Endothelial cell of umbilical vein (primary cell): ENCODE measurements around the gene SDK2. TPM values are rescaled to one million over a fixed set of nuclear protein-coding genes. Genes with fewer than 3 reads are reported as not detected.

Experiments
- BruUV-seq: library from RNA; stranded (reverse); fragments of 400-500 nt; replicated peaks from 2 replicates; lab custom pipeline; 2021; lab: Mats Ljungman, UMichigan
- CTCF ChIA-PET: fragments of 300-600, 350-600 bp; sonication (Branson Sonifier 250); formaldehyde crosslinking; loops from one replicate; lab custom pipeline; 2021; ENCODE audit warnings: antibody characterized with exemption, inconsistent platforms; lab: Charles Lee
- POLR2A ChIA-PET: fragments of 300-600, 350-600 bp; sonication (Branson Sonifier 250); formaldehyde crosslinking; loops from one replicate; lab custom pipeline; 2021; ENCODE audit warnings: antibody characterized with exemption, inconsistent platforms; lab: Charles Lee
- DNase-seq: peaks from one replicate; pipeline ENCODE4 v3.0.0-alpha.2; 2011; ENCODE audit warnings: low read depth, low spot score
- FAIRE-seq: peaks from 2 replicates; lab custom pipeline; 2011; peaks lifted over from hg19 to GRCh38; lab: Jason Lieb, UNC
- H2AFZ ChIP-seq: 2 replicates; pipeline ENCODE4 v1.6.0; 2012; ENCODE audit warnings: low read depth, low read length, control low read depth, inconsistent platforms
- H3K27ac ChIP-seq: 2 replicates; pipeline ENCODE4 v1.5.1; 2011; ENCODE audit warnings: low read depth, mild to moderate bottlenecking, control low read depth, low read length, moderate library complexity; ENCODE audit not compliant: insufficient read depth
- H3K27me3 ChIP-seq, 2 experiments: 2 replicates each; pipeline versions ENCODE4 v1.6.0 to v1.6.1; 2011; ENCODE audit warnings: low read length in 2 of 2, mixed read lengths in 1 of 2; ENCODE audit not compliant: control insufficient read depth in 2 of 2, insufficient read depth in 2 of 2
- H3K36me3 ChIP-seq, 2 experiments: 2 replicates in 1 of 2; 3 replicates in 1 of 2; pipeline ENCODE4 v1.5.1; 2011; ENCODE audit warnings: low read length in 2 of 2, mild to moderate bottlenecking in 1 of 2, moderate library complexity in 1 of 2; ENCODE audit not compliant: control insufficient read depth in 2 of 2, insufficient read depth in 2 of 2; ENCODE audit errors: extremely low read depth in 1 of 2
- H3K4me1 ChIP-seq: 3 replicates; pipeline ENCODE4 v1.5.1; 2011; ENCODE audit warnings: mild to moderate bottlenecking, low read length; ENCODE audit not compliant: control insufficient read depth, insufficient read depth; ENCODE audit errors: extremely low read depth
- H3K4me2 ChIP-seq: 2 replicates; pipeline ENCODE4 v1.6.1; 2011; ENCODE audit warnings: low read length, control low read depth, mixed read lengths; ENCODE audit not compliant: insufficient read depth
- H3K4me3 ChIP-seq, 3 experiments: fragments of 200-600 bp in 1 of 3; sonication (generic), shearing (Covaris generic) in 1 of 3; replicated peaks in 1 of 3; 2 replicates each; pipeline ENCODE4 v1.5.1; 2011 to 2016; ENCODE audit warnings: control low read depth in 3 of 3, low read length in 3 of 3, mild to moderate bottlenecking in 2 of 3, inconsistent platforms in 1 of 3, low read depth in 1 of 3, moderate library complexity in 1 of 3; ENCODE audit not compliant: insufficient read depth in 1 of 3
- H3K79me2 ChIP-seq: 2 replicates; pipeline ENCODE4 v1.6.0; 2012; ENCODE audit warnings: low read length, inconsistent platforms; ENCODE audit not compliant: control insufficient read depth, insufficient read depth
- H3K9ac ChIP-seq: replicated peaks from 2 replicates; pipeline ENCODE3; 2011; ENCODE audit warnings: low read length, control low read depth; ENCODE audit not compliant: insufficient read depth; ENCODE audit errors: extremely low read depth
- H3K9me1 ChIP-seq: replicated peaks from 3 replicates; pipeline ENCODE4 v1.6.0; 2011; ENCODE audit warnings: mild to moderate bottlenecking, low read length; ENCODE audit not compliant: control insufficient read depth, insufficient read depth; ENCODE audit errors: extremely low read depth
- H3K9me3 ChIP-seq: replicated peaks from 2 replicates; pipeline ENCODE4 v1.5.1; 2012; ENCODE audit warnings: low read length, inconsistent platforms; ENCODE audit not compliant: control insufficient read depth, insufficient read depth
- H4K20me1 ChIP-seq: replicated peaks from 2 replicates; pipeline ENCODE3; 2011; ENCODE audit warnings: mild to moderate bottlenecking, low read length; ENCODE audit not compliant: control insufficient read depth, insufficient read depth; ENCODE audit errors: extremely low read depth
- CTCF ChIP-seq, 2 donors: IDR thresholded peaks; 1 replicate in 1 of 2; 2 replicates in 1 of 2; pipeline ENCODE4 v1.5.1; 2011; ENCODE audit warnings: low read length in 2 of 2, mild to moderate bottlenecking in 2 of 2, moderate library complexity in 2 of 2, control low read depth in 1 of 2, inconsistent platforms in 1 of 2, low read depth in 1 of 2; ENCODE audit not compliant: insufficient read depth in 1 of 2; ENCODE audit errors: extremely low read depth in 1 of 2
- EZH2 ChIP-seq: IDR thresholded peaks from 2 replicates; pipeline ENCODE4 v1.6.1; 2012; ENCODE audit warnings: borderline replicate concordance, low read depth, mild to moderate bottlenecking, moderate library complexity, low read length, inconsistent platforms; ENCODE audit not compliant: severe bottlenecking
- FOS ChIP-seq: IDR thresholded peaks from 2 replicates; pipeline ENCODE4 v1.6.1; 2011; ENCODE audit warnings: mild to moderate bottlenecking, low read length, moderate library complexity, borderline replicate concordance; ENCODE audit not compliant: insufficient read depth
- GATA2 ChIP-seq: IDR thresholded peaks from 2 replicates; pipeline ENCODE4 v1.7.0; 2011; ENCODE audit warnings: low read depth, mild to moderate bottlenecking, moderate library complexity, mixed read lengths, low read length; ENCODE audit not compliant: insufficient read length, insufficient read depth
- JUN ChIP-seq: IDR thresholded peaks from 2 replicates; pipeline ENCODE4 v1.6.1; 2011; ENCODE audit warnings: borderline replicate concordance, low read depth; ENCODE audit not compliant: insufficient read length, insufficient read depth
- MAX ChIP-seq: IDR thresholded peaks from 2 replicates; pipeline ENCODE4 v1.6.1; 2011; ENCODE audit not compliant: insufficient read depth, insufficient read length
- MYC ChIP-seq: IDR thresholded peaks from one replicate; pipeline ENCODE4 v1.6.1; 2011; ENCODE audit warnings: mild to moderate bottlenecking, low read depth, low read length
- POLR2A ChIP-seq: IDR thresholded peaks from 2 replicates; pipeline ENCODE4 v1.6.1; 2012; ENCODE audit warnings: low read depth, mild to moderate bottlenecking, control low read depth, low read length
- POLR2AphosphoS5 ChIP-seq: IDR thresholded peaks from 2 replicates; pipeline ENCODE4 v1.6.1; 2012; ENCODE audit warnings: low read depth, mild to moderate bottlenecking, control low read depth, low read length, moderate library complexity; ENCODE audit not compliant: insufficient read depth
- dilution Hi-C: fragments of 300-500 bp; cut with MboI; formaldehyde crosslinking; loops from one replicate; pipeline ENCODE4 v1.15.0; 2019; ENCODE audit warnings: low sequenced_read_pairs; ENCODE audit not compliant: extremely low pct_ligation_motif_present
- intact Hi-C: fragments of 100-400 bp; cut with micrococcal nuclease; formaldehyde crosslinking; loops from one replicate; pipeline ENCODE4 v1.10.0; 2022
- polyA plus RNA-seq, 4 experiments: library from polyadenylated mRNA; depleted of rRNA in 3 of 4; stranded (reverse) in 3 of 4; unstranded in 1 of 4; fragments of >200 nt; gene quantifications; 2 replicates each; pipeline versions ENCODE4 v1.2.1 to v1.2.3, GENCODE V29; 2011 to 2012; ENCODE audit warnings: missing spikeins in 1 of 4
- total RNA-seq: library from RNA; stranded (reverse); gene quantifications from 2 replicates; pipeline ENCODE4 v1.2.3, GENCODE V29; 2021

Gene SDK2
- total and polyA plus RNA-seq, 2 donors (not counting 3 experiments of a cell fraction or from before 2014, with no cell fraction given) = not detected

- POLR2A ChIA-PET = no interaction called here
- CTCF ChIA-PET = no interaction called here
- Histone ChIP-seq H3K4me3 (no peak overlapping the region), H3K4me2 (no peak overlapping the region), H3K9ac (no peak overlapping the region), H3K4me1 (no peaks in the 10 kb centered on the region), H3K27me3 (no peaks in the 10 kb centered on the region), H3K36me3 (no peaks in the 10 kb centered on the region), H3K9me3 (no peaks in the 10 kb centered on the region), H2AFZ (no peak overlapping the region), H3K27ac (no peak overlapping the region), H3K79me2 (no peaks in the 10 kb centered on the region), H4K20me1 (no peaks in the 10 kb centered on the region), H3K9me1 (no peaks in the 10 kb centered on the region)
- dilution Hi-C loops (no loop called here), intact Hi-C loops (no loop called here)
- TF ChIP-seq MYC (no peak), EZH2 (no peak), JUN (no peak), POLR2A (no peak), CTCF (IDR thresholded peaks at IDR 0.05; ENCODE audit: extremely low read depth in 1 of 2, insufficient read depth in 1 of 2, low read depth in 1 of 2, low read length in 2 of 2) (no peak), GATA2 (no peak), MAX (no peak), FOS (no peak), POLR2AphosphoS5 (no peak)
- no TSS peak for BruUV-seq
- FAIRE-seq (no peak), DNase-seq (no peak)
Measured at GRCh38 chr17:73592501-73592961, 51.7 kb downstream of the SDK2 start.
